HAP-1 (cell line): Measurements from ENCODE around the gene CXCR4.
"Not testable (repeated sequence)": the region's sequence is repeated elsewhere in the genome, so short reads cannot be mapped to it uniquely, and the experiment has no call there.

ENCODE experiments used
- DNase-seq, 2 experiments: peaks; one replicate each; pipeline ENCODE4 v3.0.0-alpha.2; 2016 to 2020; ENCODE audit warnings: low spot score in 2 of 2
- H3K27me3 ChIP-seq: fragments of 250-450 bp; sonication (Bioruptor Pico); 2 replicates; pipeline ENCODE4 v1.5.1; 2020; ENCODE audit warnings: low read depth, mild to moderate bottlenecking, moderate library complexity
- H3K36me3 ChIP-seq: fragments of 250-450 bp; sonication (Bioruptor Pico); replicated peaks from 2 replicates; pipeline ENCODE4 v1.5.1; 2020; ENCODE audit warnings: mild to moderate bottlenecking
- H3K4me1 ChIP-seq: fragments of 250-450 bp; sonication (Bioruptor Pico); 2 replicates; pipeline ENCODE4 v1.5.1; 2020; ENCODE audit warnings: mild to moderate bottlenecking
- H3K4me3 ChIP-seq: fragments of 250-450 bp; sonication (Bioruptor Pico); 2 replicates; pipeline ENCODE4 v1.5.1; 2020; ENCODE audit warnings: mild to moderate bottlenecking, moderate library complexity
- H3K9me3 ChIP-seq: fragments of 250-450 bp; sonication (Bioruptor Pico); 2 replicates; pipeline ENCODE4 v1.5.1; 2020; ENCODE audit warnings: mild to moderate bottlenecking, moderate library complexity
- in situ Hi-C: fragments of 300-500 bp; cut with MboI; formaldehyde crosslinking; loops from 3 replicates; pipeline ENCODE4 v1.14.3; 2020; ENCODE audit warnings: low sequenced_read_pairs, inconsistent platforms, mixed read lengths

CXCR4 gene

DNA sequence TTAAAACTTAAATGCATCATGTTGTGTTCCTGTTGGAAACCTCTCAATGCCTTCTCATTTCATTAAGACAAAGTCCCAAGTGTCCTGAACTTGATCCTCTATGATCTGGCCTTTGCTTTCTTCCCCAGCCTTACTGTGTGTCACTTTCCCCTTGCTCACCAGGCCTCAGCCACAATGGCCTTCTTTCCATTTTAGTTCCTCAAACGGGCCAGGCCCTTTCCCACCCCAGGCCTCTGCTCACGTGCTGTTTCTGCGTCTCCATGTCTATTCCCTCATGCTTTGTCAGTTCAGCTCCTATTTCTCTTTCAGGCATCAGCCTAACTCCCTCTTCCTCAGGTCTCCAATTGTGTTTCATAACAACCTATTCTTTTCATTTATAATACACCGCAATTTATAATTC, 19.5 kb downstream of the CXCR4 start:
- Histone ChIP-seq H3K27me3 (peaks cover 10% of the 10 kb centered on the region), H3K4me3 (no peak overlapping the region), H3K4me1 (no peaks in the 10 kb centered on the region), H3K9me3 (no peaks in the 10 kb centered on the region), H3K36me3 (no peaks in the 10 kb centered on the region)
- in situ Hi-C loops: no loop called here
- DNase-seq: no peak

DNA sequence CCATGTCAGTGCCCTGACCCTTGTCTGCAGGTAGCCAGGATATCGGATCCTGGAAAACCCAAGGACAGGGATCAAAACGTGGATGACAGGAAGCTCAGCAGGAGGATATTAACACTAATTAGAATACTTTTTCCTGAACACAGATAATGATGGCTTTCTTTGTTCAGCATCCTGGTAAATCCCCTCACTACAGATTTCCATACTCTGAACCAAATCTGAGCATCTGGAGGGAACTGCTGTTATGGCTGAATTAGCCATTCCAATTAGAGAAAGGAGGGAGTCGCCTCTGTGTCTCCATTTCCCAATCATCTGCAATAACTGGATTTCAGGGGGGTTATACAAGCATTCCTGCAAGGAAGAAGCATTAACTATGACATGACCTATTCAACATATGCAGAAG, 24.4 kb downstream of the CXCR4 start:
- Histone ChIP-seq H3K36me3 (no peaks in the 10 kb centered on the region), H3K4me3 (no peak overlapping the region), H3K27me3 (peaks cover 17% of the 10 kb centered on the region), H3K4me1 (no peaks in the 10 kb centered on the region), H3K9me3 (no peaks in the 10 kb centered on the region)
- no peak for DNase-seq
- in situ Hi-C loops: no loop called here

DNA sequence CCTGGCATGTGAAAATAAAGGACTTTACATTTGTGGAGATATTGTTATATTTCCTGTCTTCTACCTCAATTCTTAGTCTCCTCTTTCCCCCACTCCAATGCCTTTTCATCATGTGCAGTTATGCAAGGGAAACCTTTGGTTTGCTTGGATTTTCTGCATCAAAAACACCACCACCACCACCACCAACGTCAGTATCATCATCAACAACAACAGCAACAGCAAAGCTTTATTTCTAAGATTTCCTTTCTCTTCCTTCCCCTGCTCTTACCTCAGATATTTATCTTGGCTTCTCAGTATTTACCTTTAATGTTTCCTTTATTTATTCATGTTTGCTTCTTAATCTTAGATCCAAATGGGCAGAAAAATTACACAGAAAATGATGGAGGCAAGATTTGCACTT, 26.1 kb downstream of the CXCR4 start:
- Histone ChIP-seq H3K27me3 (peaks cover 17% of the 10 kb centered on the region), H3K36me3 (no peaks in the 10 kb centered on the region), H3K4me3 (no peak overlapping the region), H3K4me1 (no peaks in the 10 kb centered on the region), H3K9me3 (no peaks in the 10 kb centered on the region)
- in situ Hi-C loops: no loop called here
- no peak for DNase-seq

DNA sequence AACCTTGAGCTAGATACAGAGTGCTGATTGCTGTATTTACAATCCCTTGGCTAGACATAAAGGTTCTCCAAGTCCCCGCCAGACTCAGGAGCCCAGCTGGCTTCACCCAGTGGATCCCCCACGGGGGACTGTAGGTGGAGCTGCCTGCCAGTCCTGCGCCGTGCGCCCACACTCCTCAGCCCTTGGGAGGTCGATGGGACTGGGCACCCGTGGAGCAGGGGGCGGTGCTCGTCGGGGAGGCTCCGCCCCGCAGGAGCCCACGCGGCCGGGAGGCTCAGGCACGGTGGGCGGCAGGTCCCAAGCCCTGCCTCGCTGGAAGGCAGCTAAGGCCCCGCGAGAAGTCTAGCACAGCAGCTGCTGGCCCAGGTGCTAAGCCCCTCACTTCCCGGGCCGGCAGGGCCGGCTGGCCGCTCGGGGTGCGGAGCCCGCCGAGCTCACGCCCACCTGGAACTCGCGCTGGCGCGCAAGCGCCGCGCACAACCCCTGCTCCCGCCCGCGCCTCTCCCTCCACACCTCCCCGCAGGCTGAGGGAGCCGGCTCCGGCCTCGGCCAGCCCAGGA, 30.0 kb downstream of the CXCR4 start:
- in situ Hi-C loops, H3K4me3 ChIP-seq, H3K27me3 ChIP-seq, DNase-seq, H3K4me1 ChIP-seq, H3K36me3 ChIP-seq, H3K9me3 ChIP-seq: not testable (repeated sequence)

GRCh38 chr2:136086253-136087016, 31.5 kb downstream of the CXCR4 start:
- in situ Hi-C loops: no loop called here
- Histone ChIP-seq H3K36me3 (no peaks in the 10 kb centered on the region), H3K27me3 (peaks cover 2% of the 10 kb centered on the region; the same call in 1 of the 2 replicates), H3K4me1 (no peaks in the 10 kb centered on the region), H3K4me3 (no peak overlapping the region), H3K9me3 (no peaks in the 10 kb centered on the region)
- no peak for DNase-seq

DNA sequence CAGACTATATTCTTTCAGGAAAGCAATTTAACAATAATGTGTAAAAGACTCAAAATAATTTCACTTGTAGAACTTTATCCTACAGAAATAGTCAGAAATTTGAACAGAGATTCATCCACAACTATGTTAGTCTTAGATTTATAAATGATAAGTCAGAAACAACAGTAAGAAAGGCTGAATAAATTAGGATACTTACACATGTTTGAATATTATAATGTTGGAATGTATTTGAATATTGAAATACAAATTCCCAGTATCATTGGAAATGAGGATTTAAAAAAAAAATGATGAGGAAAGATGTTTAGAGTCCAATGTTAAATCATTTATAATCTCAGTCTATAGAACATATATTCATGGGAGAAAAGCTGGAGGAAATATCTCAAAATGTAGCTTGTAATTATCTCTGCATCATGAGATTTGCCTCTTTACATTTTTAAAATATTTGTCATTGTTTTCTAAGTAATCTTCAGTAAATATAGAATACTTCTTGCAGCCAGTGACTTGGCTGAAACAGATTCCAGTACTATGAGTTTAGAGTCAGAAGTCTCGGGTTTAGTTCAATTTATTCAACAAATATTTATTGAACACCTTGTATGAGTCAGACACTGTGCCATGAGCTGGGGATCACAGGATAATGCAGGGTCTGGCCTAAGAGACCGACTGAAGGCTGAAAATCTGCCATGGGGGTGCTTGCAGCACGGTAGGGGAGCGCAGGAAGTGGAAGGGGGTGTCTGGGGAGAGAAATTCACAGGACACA, 32.3 kb downstream of the CXCR4 start:
- no peak for DNase-seq
- Histone ChIP-seq H3K27me3 (no peaks in the 10 kb centered on the region), H3K9me3 (no peaks in the 10 kb centered on the region), H3K4me1 (no peaks in the 10 kb centered on the region), H3K36me3 (no peaks in the 10 kb centered on the region), H3K4me3 (no peak overlapping the region)
- in situ Hi-C loops: no loop called here

GRCh38 chr2:136081582-136082210, 36.3 kb downstream of the CXCR4 start:
- no peak for DNase-seq
- no peaks in the 10 kb centered on the region for H3K36me3 ChIP-seq
- in situ Hi-C loops: no loop called here
- H3K9me3 ChIP-seq: no peaks in the 10 kb centered on the region
- no peak overlapping the region for H3K4me3 ChIP-seq
- H3K4me1 ChIP-seq: no peaks in the 10 kb centered on the region
- H3K27me3 ChIP-seq: no peaks in the 10 kb centered on the region

DNA sequence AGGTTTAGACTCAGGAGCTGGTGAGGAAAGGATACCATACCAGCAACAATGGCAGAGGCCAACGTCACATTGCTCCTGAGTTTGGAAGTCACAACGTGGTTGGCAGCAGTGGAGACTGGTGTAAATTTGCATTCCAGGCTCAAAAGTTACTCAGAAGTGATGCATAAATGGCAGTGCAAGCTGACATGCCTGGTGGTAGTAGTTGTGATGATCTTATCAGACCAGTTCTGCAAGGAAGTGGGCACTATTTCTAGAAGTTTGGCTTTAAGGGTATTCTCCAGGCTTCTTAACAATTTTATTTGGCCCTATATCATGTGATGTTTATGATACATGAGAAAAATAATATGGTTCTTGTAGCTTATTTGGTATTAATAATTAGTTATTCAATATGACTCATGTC, 37.8 kb downstream of the CXCR4 start:
- Histone ChIP-seq H3K27me3 (no peaks in the 10 kb centered on the region), H3K36me3 (no peaks in the 10 kb centered on the region), H3K4me1 (no peaks in the 10 kb centered on the region), H3K9me3 (no peaks in the 10 kb centered on the region), H3K4me3 (no peak overlapping the region)
- DNase-seq: no peak
- in situ Hi-C loops: no loop called here

- in situ Hi-C loops: no loop called here
- Histone ChIP-seq H3K27me3 (no peaks in the 10 kb centered on the region; the same call in 1 of the 2 replicates), H3K4me3 (no peak overlapping the region), H3K9me3 (no peaks in the 10 kb centered on the region), H3K4me1 (no peaks in the 10 kb centered on the region), H3K36me3 (no peaks in the 10 kb centered on the region)
- no peak for DNase-seq
Observed at GRCh38 chr2:136077107-136077506, 40.8 kb downstream of the CXCR4 start.

GRCh38 chr2:136075476-136075875, 42.5 kb downstream of the CXCR4 start:
- Histone ChIP-seq H3K4me3 (no peak overlapping the region), H3K36me3 (no peaks in the 10 kb centered on the region), H3K27me3 (no peaks in the 10 kb centered on the region; the same call in 1 of the 2 replicates), H3K4me1 (no peaks in the 10 kb centered on the region), H3K9me3 (no peaks in the 10 kb centered on the region)
- DNase-seq: no peak
- in situ Hi-C loops: no loop called here

DNA sequence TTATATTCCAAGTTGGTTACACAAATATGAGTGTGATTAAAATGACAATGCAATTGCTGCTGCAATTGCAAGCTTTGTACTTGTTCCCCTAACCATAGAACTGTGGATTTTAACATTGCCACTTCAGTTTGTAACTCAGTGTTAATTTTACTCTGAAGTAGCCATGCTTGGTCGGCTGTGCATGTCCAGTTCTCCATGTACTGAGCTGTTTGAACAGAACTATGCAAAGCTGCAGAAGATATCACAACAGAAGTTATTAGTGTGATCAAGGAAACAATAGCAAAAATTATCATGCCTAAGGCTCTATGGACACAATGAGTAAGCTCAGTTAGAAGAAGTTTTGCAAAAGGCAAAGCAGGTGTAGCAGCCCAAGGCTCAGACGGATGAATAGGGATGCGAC, 45.3 kb downstream of the CXCR4 start:
- DNase-seq: no peak
- Histone ChIP-seq H3K9me3 (no peaks in the 10 kb centered on the region), H3K36me3 (no peaks in the 10 kb centered on the region), H3K4me3 (no peak overlapping the region), H3K27me3 (no peaks in the 10 kb centered on the region; the same call in 1 of the 2 replicates), H3K4me1 (no peaks in the 10 kb centered on the region)
- in situ Hi-C loops: no loop called here

GRCh38 chr2:136071887-136072286, 46.1 kb downstream of the CXCR4 start:
- H3K27me3 ChIP-seq, H3K4me3 ChIP-seq, H3K4me1 ChIP-seq, in situ Hi-C loops, H3K9me3 ChIP-seq, H3K36me3 ChIP-seq, DNase-seq: not testable (repeated sequence)

- Histone ChIP-seq H3K4me1 (no peaks in the 10 kb centered on the region), H3K4me3 (no peak overlapping the region), H3K36me3 (no peaks in the 10 kb centered on the region), H3K9me3 (no peaks in the 10 kb centered on the region), H3K27me3 (no peaks in the 10 kb centered on the region; the same call in 1 of the 2 replicates)
- DNase-seq: no peak
- in situ Hi-C loops: no loop called here
Observed at GRCh38 chr2:136070913-136071312, 47.0 kb downstream of the CXCR4 start.

GRCh38 chr2:136069773-136070172, 48.2 kb downstream of the CXCR4 start:
- no peak for DNase-seq
- Histone ChIP-seq H3K4me3 (no peak overlapping the region), H3K9me3 (no peaks in the 10 kb centered on the region), H3K4me1 (no peaks in the 10 kb centered on the region), H3K36me3 (no peaks in the 10 kb centered on the region), H3K27me3 (peaks cover 3% of the 10 kb centered on the region)
- in situ Hi-C loops: no loop called here
